Psoas muscle (tissue), 8 donors: ENCODE data around the gene CHST15. TPM values are rescaled to one million over a fixed set of nuclear protein-coding genes. Genes with fewer than 3 reads are reported as not detected.

Experiments used
- ATAC-seq, 4 donors: fragments of 200-7000 bp; cut with Tn5 transposase; one replicate each; pipeline ENCODE4 v1.9.1; 2020; ENCODE audit warnings: moderate library complexity in 3 of 4, mild to moderate bottlenecking in 2 of 4
- DNase-seq, 2 donors: peaks; one replicate each; pipeline ENCODE4 v3.0.0-alpha.2; 2020
- H3K27ac ChIP-seq: fragments of 200-600 bp; one replicate; pipeline ENCODE4 v1.8.0; 2022
- H3K27me3 ChIP-seq, 3 donors: fragments of 200-600 bp in 1 of 3; one replicate each; pipeline versions ENCODE4 v1.6.1 to v1.8.0; 2013 to 2022; ENCODE audit warnings: low read length in 2 of 3, mild to moderate bottlenecking in 2 of 3, moderate library complexity in 1 of 3; ENCODE audit not compliant: insufficient read depth in 3 of 3
- H3K36me3 ChIP-seq, 2 donors: fragments of 200-600 bp in 1 of 2; one replicate each; pipeline versions ENCODE4 v1.6.1 to v1.8.0; 2013 to 2022; ENCODE audit warnings: low read depth in 1 of 2, mild to moderate bottlenecking in 1 of 2, moderate library complexity in 1 of 2; ENCODE audit not compliant: insufficient read depth in 1 of 2
- H3K4me1 ChIP-seq: fragments of 200-600 bp; one replicate; pipeline ENCODE4 v1.8.0; 2022
- H3K4me3 ChIP-seq: fragments of 200-600 bp; one replicate; pipeline ENCODE4 v1.8.0; 2022; ENCODE audit warnings: mild to moderate bottlenecking
- H3K9me3 ChIP-seq: fragments of 200-600 bp; one replicate; pipeline ENCODE4 v1.8.0; 2022
- CTCF ChIP-seq: fragments of 200-600 bp; IDR thresholded peaks from one replicate; pipeline ENCODE4 v1.8.0; 2022; ENCODE audit warnings: antibody characterized with exemption
- WGBS, 3 donors: extraction: QIAGEN DNeasy Blood & Tissue Kit; methylation state at CpG; one replicate each; pipeline versions ENCODE4 v1.1.6 to v1.1.7; 2013; 5-methylcytosine and 5-hydroxymethylcytosine counted together
- intact Hi-C, 2 donors: fragments of 100-400 bp; cut with DNase I; formaldehyde crosslinking; loops; one replicate each; pipeline versions ENCODE4 v1.11.0 to v1.14.2; 2022
- polyA plus RNA-seq, 3 donors: library from polyadenylated mRNA; stranded (reverse); fragments of 200-250 nt; gene quantifications; one replicate each; pipeline ENCODE4 v1.2.3, GENCODE V29; 2013
- total RNA-seq, 4 donors: library from RNA; stranded (reverse); fragmentation: NEBNext Ultra II Directional in 2 of 4; extraction: Animal tissue kit (Norgen Biotek cat#: 25700) in 2 of 4; gene quantifications; one replicate each; pipeline versions ENCODE4 v1.2.1 to v1.2.4, GENCODE V29; 2021 to 2023
- donor health status: healthy with polysubstance abuse.
- donor health status: DM: no; HTN: no; CAD: no; lungs with moderate emphysema.
- donor health status: Bipolar disorder and iron deficiency.
- donor health status: healthy.
- donor health status: DM: yes; HTN: yes; CAD: no.
- donor health status: DM: no; HTN: no; CAD: no.
- donor health status: DM: no; HTN: no; CAD: no.
- donor health status: DM: yes; HTN: yes; CAD: no.

The CHST15 gene
- total and polyA plus RNA-seq, 7 donors = 3.6 to 39.2 (median 10.4) TPM

DNA sequence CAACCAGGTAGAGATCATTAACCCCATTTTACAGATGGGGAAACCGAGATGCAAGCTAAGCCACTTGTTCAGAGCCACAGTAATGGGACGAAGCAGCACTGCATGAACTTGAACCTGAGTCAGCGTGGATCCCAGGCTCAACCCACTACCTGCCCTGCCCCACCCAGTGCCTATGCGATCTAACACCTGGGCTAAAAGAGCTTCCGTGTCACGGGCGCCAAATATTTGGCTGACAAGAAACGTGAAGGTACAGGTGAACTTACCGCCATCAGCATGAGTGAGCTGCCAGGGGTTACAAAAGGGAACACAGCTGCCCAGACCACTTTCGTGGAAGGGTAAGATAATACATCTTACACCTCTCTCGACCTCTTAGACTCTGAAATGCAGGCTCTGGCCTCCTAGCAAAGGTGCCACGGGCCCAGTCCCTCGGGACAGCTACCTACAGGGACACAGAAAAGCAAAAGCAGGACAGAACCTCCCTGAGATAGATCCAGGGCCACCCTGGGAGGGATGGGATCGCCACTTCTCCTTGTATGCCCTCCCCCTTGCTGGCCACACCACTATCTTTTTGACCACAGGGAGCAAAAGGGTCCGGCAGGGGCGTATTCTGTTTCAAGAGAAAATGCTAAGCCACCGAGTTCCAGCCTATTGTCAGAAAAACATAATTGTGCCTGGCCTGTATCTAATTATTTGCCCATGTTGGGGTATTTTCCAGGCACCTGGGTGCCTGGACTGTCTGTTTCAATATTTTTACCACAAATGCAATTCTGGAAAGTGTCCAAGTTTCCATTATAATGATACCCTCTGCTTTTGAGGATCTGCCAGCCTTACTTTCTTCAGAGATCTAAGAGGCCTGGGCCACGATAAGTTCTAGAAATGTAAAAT lies 6.4 kb downstream of the CHST15 start:
- Histone ChIP-seq H3K27ac (no peak overlapping the region), H3K4me3 (no peak overlapping the region), H3K27me3 (peaks cover 0 to 4% (median 0%) of the 10 kb centered on the region in 3 donors), H3K9me3 (no peaks in the 10 kb centered on the region), H3K36me3 (no peaks in the 10 kb centered on the region), H3K4me1 (peaks cover 20% of the 10 kb centered on the region)
- WGBS, 3 donors = 64 to 87% (median 78%) methylated on average over 18 of the region's 18 CpGs
- intact Hi-C loops = no loop called here
- ATAC-seq = no peak
- no peak for TF ChIP-seq CTCF
- no peak for DNase-seq

- 67 to 82% (median 76%) methylated on average over 14 of the region's 14 CpGs for WGBS, 3 donors
- Histone ChIP-seq H3K4me1 (peaks cover 23% of the 10 kb centered on the region), H3K27ac (no peak overlapping the region), H3K36me3 (no peaks in the 10 kb centered on the region), H3K9me3 (no peaks in the 10 kb centered on the region), H3K4me3 (no peak overlapping the region), H3K27me3 (no peaks in the 10 kb centered on the region)
- intact Hi-C loops = no loop called here
- TF ChIP-seq CTCF = no peak
- DNase-seq (no peak), ATAC-seq (no peak)
Measured at GRCh38 chr10:124086097-124086710, 7.2 kb downstream of the CHST15 start.

GRCh38 chr10:124085680-124086079 lies 7.7 kb downstream of the CHST15 start:
- TF ChIP-seq CTCF = no peak
- H3K4me1 ChIP-seq = peaks cover 21% of the 10 kb centered on the region
- H3K27me3 ChIP-seq = no peaks in the 10 kb centered on the region
- H3K4me3 ChIP-seq = no peak overlapping the region
- ATAC-seq (no peak), DNase-seq (no peak)
- no peak overlapping the region for H3K27ac ChIP-seq
- H3K9me3 ChIP-seq = no peaks in the 10 kb centered on the region
- WGBS, 3 donors = 82 to 94% (median 86%) methylated on average over 7 of the region's 7 CpGs
- intact Hi-C loops = loop anchor here in 1 of 2 donors (2.0 kb wide), 1 partner anchor 47 kb away; no protein-coding TSS in a partner anchor
- H3K36me3 ChIP-seq = no peaks in the 10 kb centered on the region

GRCh38 chr10:124084708-124085107 lies 8.7 kb downstream of the CHST15 start:
- Histone ChIP-seq H3K4me3 (no peak overlapping the region), H3K27me3 (no peaks in the 10 kb centered on the region), H3K9me3 (no peaks in the 10 kb centered on the region), H3K4me1 (peaks cover 24% of the 10 kb centered on the region), H3K27ac (no peak overlapping the region), H3K36me3 (no peaks in the 10 kb centered on the region)
- TF ChIP-seq CTCF = no peak
- DNase-seq (no peak), ATAC-seq (no peak)
- intact Hi-C loops = loop anchor here in 1 of 2 donors (2.0 kb wide), 1 partner anchor 46 kb away; no protein-coding TSS in a partner anchor
- 73 to 79% (median 77%) methylated on average over 9 of the region's 9 CpGs for WGBS, 3 donors
